ENCODE measurements around the gene TUBA3E. TPM values are rescaled to one million over a fixed set of nuclear protein-coding genes. Genes with fewer than 3 reads are reported as not detected.
A peak's percentile ranks its signal among the peaks of the same experiment; 100 is the strongest.
"Not testable (repeated sequence)": the region's sequence is repeated elsewhere in the genome, so short reads cannot be mapped to it uniquely, and the experiment has no call there.

Gene TUBA3E
- polyA plus RNA-seq, 3 donors: not detected

- DNase-seq; H3K4me1 ChIP-seq (ENCODE audit: control insufficient read depth in 1 of 2, insufficient read depth in 2 of 2, low read length in 2 of 2); H4K20me1 ChIP-seq (ENCODE audit: insufficient read depth, low read length); H3K9me3 Mint-ChIP-seq; H3K9ac ChIP-seq (ENCODE audit: insufficient read depth, low read length, poor library complexity, severe bottlenecking); H3K4me3 ChIP-seq (replicated peaks in 1 of 3; ENCODE audit: low read depth in 2 of 3, low read length in 3 of 3); H3K27ac ChIP-seq (ENCODE audit: low read depth in 1 of 2, low read length in 2 of 2); H3K9me3 ChIP-seq (replicated peaks in 1 of 2; ENCODE audit: control insufficient read depth in 1 of 2, insufficient read depth in 1 of 2, low read length in 2 of 2); intact Hi-C loops (cut with micrococcal nuclease); H3K27me3 ChIP-seq (ENCODE audit: control insufficient read depth in 2 of 2, insufficient read depth in 2 of 2, low read length in 2 of 2); H3K4me2 ChIP-seq (replicated peaks; ENCODE audit: extremely low read depth, low read length, poor library complexity, severe bottlenecking); H3K79me2 ChIP-seq (ENCODE audit: insufficient read depth, low read length); H2AFZ ChIP-seq (ENCODE audit: insufficient read depth, low read depth, low read length, poor library complexity, severe bottlenecking); H3K4me3 Mint-ChIP-seq; H3K4me1 Mint-ChIP-seq; H3K27me3 Mint-ChIP-seq (ENCODE audit: low read depth in 3 of 3): not testable (repeated sequence)
- Mint-ChIP-seq H3K27ac (peak overlapping the region in 1 of 7 donors; percentile 46), H3K36me3 (peaks cover 51 to 87% of the 10 kb centered on the region in 2 donors)
- peaks cover 49 to 54% of the 10 kb centered on the region in 2 donors for H3K36me3 ChIP-seq (replicated peaks in 1 of 2; ENCODE audit: control insufficient read depth in 1 of 2, insufficient read depth in 2 of 2, low read length in 2 of 2)
- 89% methylated on average over 13 of the region's 25 CpGs for WGBS (ENCODE audit: insufficient coverage)
These were observed 37.2 kb downstream of the TUBA3E start for GRCh38 chr2:130160838-130161705.

GRCh38 chr2:130160131-130160530, 38.1 kb downstream of the TUBA3E start:
- no peaks in the 10 kb centered on the region for H3K79me2 ChIP-seq (ENCODE audit: insufficient read depth, low read length)
- H3K9me3 Mint-ChIP-seq: no peaks in the 10 kb centered on the region
- H3K9ac ChIP-seq (ENCODE audit: insufficient read depth, low read length, poor library complexity, severe bottlenecking): no peak overlapping the region
- no peak overlapping the region for H3K4me2 ChIP-seq (replicated peaks; ENCODE audit: extremely low read depth, low read length, poor library complexity, severe bottlenecking)
- peaks cover 46 to 51% of the 10 kb centered on the region in 2 donors for H3K36me3 ChIP-seq (replicated peaks in 1 of 2; ENCODE audit: control insufficient read depth in 1 of 2, insufficient read depth in 2 of 2, low read length in 2 of 2)
- H3K27ac ChIP-seq (ENCODE audit: low read depth in 1 of 2, low read length in 2 of 2): no peak overlapping the region
- no peaks in the 10 kb centered on the region for H3K27me3 ChIP-seq (ENCODE audit: control insufficient read depth in 2 of 2, insufficient read depth in 2 of 2, low read length in 2 of 2)
- peak overlapping the region in 1 of 7 donors; percentile 56 for H3K27ac Mint-ChIP-seq
- intact Hi-C loops (cut with micrococcal nuclease): no loop called here
- no peak overlapping the region for H2AFZ ChIP-seq (ENCODE audit: insufficient read depth, low read depth, low read length, poor library complexity, severe bottlenecking)
- no peak overlapping the region for H3K4me3 ChIP-seq (replicated peaks in 1 of 3; ENCODE audit: low read depth in 2 of 3, low read length in 3 of 3)
- WGBS (ENCODE audit: insufficient coverage): 100% methylated on average over 6 of the region's 6 CpGs
- H3K9me3 ChIP-seq (replicated peaks in 1 of 2; ENCODE audit: control insufficient read depth in 1 of 2, insufficient read depth in 1 of 2, low read length in 2 of 2): no peaks in the 10 kb centered on the region
- H3K4me1 ChIP-seq (ENCODE audit: control insufficient read depth in 1 of 2, insufficient read depth in 2 of 2, low read length in 2 of 2): no peaks in the 10 kb centered on the region
- peaks cover 6% of the 10 kb centered on the region for H3K4me1 Mint-ChIP-seq
- DNase-seq: no peak
- no peak overlapping the region for H3K4me3 Mint-ChIP-seq
- H3K27me3 Mint-ChIP-seq (ENCODE audit: low read depth in 3 of 3): no peaks in the 10 kb centered on the region
- H4K20me1 ChIP-seq (ENCODE audit: insufficient read depth, low read length): no peaks in the 10 kb centered on the region
- no peak for TF ChIP-seq CTCF (IDR thresholded peaks at IDR 0.05)
- H3K36me3 Mint-ChIP-seq: peaks cover 46 to 88% of the 10 kb centered on the region in 2 donors

GRCh38 chr2:130159376-130159775, 38.9 kb downstream of the TUBA3E start:
- H3K4me3 ChIP-seq (replicated peaks in 1 of 3; ENCODE audit: low read depth in 2 of 3, low read length in 3 of 3); H3K4me2 ChIP-seq (replicated peaks; ENCODE audit: extremely low read depth, low read length, poor library complexity, severe bottlenecking); H2AFZ ChIP-seq (ENCODE audit: insufficient read depth, low read depth, low read length, poor library complexity, severe bottlenecking); H3K9me3 ChIP-seq (replicated peaks in 1 of 2; ENCODE audit: control insufficient read depth in 1 of 2, insufficient read depth in 1 of 2, low read length in 2 of 2); H3K9ac ChIP-seq (ENCODE audit: insufficient read depth, low read length, poor library complexity, severe bottlenecking); DNase-seq; H3K9me3 Mint-ChIP-seq; H3K79me2 ChIP-seq (ENCODE audit: insufficient read depth, low read length); H3K27me3 Mint-ChIP-seq (ENCODE audit: low read depth in 3 of 3); H3K27me3 ChIP-seq (ENCODE audit: control insufficient read depth in 2 of 2, insufficient read depth in 2 of 2, low read length in 2 of 2); intact Hi-C loops (cut with micrococcal nuclease); H4K20me1 ChIP-seq (ENCODE audit: insufficient read depth, low read length); H3K4me1 ChIP-seq (ENCODE audit: control insufficient read depth in 1 of 2, insufficient read depth in 2 of 2, low read length in 2 of 2); H3K27ac ChIP-seq (ENCODE audit: low read depth in 1 of 2, low read length in 2 of 2); H3K4me3 Mint-ChIP-seq; H3K4me1 Mint-ChIP-seq: not testable (repeated sequence)
- no CpG with 5 or more reads among the region's 4 CpGs for WGBS (ENCODE audit: insufficient coverage)
- Mint-ChIP-seq H3K36me3 (peaks cover 44 to 88% of the 10 kb centered on the region in 2 donors), H3K27ac (peak overlapping the region in 1 of 7 donors; percentile 33)
- peaks cover 50 to 53% of the 10 kb centered on the region in 2 donors for H3K36me3 ChIP-seq (replicated peaks in 1 of 2; ENCODE audit: control insufficient read depth in 1 of 2, insufficient read depth in 2 of 2, low read length in 2 of 2)

Data from CD14-positive monocyte (primary cell).